Measurements from ENCODE around the gene DNAJC16. TPM values are rescaled to one million over a fixed set of nuclear protein-coding genes. Genes with fewer than 3 reads are reported as not detected.

The DNAJC16 gene
- total RNA-seq, 2 experiments from 2014 or later: 7.1 to 9.8 TPM

- H3K27me3 Mint-ChIP-seq (ENCODE audit: low read depth): no peaks in the 10 kb centered on the region
- peaks cover 67% of the 10 kb centered on the region for H3K4me1 Mint-ChIP-seq (ENCODE audit: low read depth)
- CTCF ChIA-PET: interaction anchor here (0.7 to 1.8 kb wide), 4 partner anchors 29 to 200 kb away, joined by 3 read pairs; no protein-coding TSS in a partner anchor
- DNase-seq: no peak
- H3K4me3 Mint-ChIP-seq: no peak overlapping the region
- peak overlapping the region; percentile 1 for H3K27ac Mint-ChIP-seq
- no peaks in the 10 kb centered on the region for H3K9me3 Mint-ChIP-seq
- H3K36me3 Mint-ChIP-seq (ENCODE audit: low read depth): peaks cover 8% of the 10 kb centered on the region
- intact Hi-C loops (cut with micrococcal nuclease): no loop called here
These were observed 96.2 kb downstream of the DNAJC16 start for GRCh38 chr1:15622712-15623373.

- peaks cover 8% of the 10 kb centered on the region for H3K36me3 Mint-ChIP-seq (ENCODE audit: low read depth)
- no peaks in the 10 kb centered on the region for H3K27me3 Mint-ChIP-seq (ENCODE audit: low read depth)
- H3K4me1 Mint-ChIP-seq (ENCODE audit: low read depth): peaks cover 65% of the 10 kb centered on the region
- H3K27ac Mint-ChIP-seq: no peak overlapping the region
- no peaks in the 10 kb centered on the region for H3K9me3 Mint-ChIP-seq
- DNase-seq: no peak
- no peak overlapping the region for H3K4me3 Mint-ChIP-seq
- CTCF ChIA-PET: interaction anchor here (0.7 kb wide), 2 partner anchors 46 to 199 kb away, joined by 3 read pairs; no protein-coding TSS in a partner anchor
- intact Hi-C loops (cut with micrococcal nuclease): no loop called here
These were observed 96.8 kb downstream of the DNAJC16 start for GRCh38 chr1:15623435-15623834.

- peaks cover 4% of the 10 kb centered on the region for H3K36me3 Mint-ChIP-seq (ENCODE audit: low read depth)
- H3K27ac Mint-ChIP-seq: no peak overlapping the region
- intact Hi-C loops (cut with micrococcal nuclease): no loop called here
- H3K27me3 Mint-ChIP-seq (ENCODE audit: low read depth): no peaks in the 10 kb centered on the region
- no peak overlapping the region for H3K4me3 Mint-ChIP-seq
- no peaks in the 10 kb centered on the region for H3K9me3 Mint-ChIP-seq
- H3K4me1 Mint-ChIP-seq (ENCODE audit: low read depth): peaks cover 58% of the 10 kb centered on the region
- DNase-seq: no peak
- CTCF ChIA-PET: no interaction called here
These were observed 97.6 kb downstream of the DNAJC16 start for GRCh38 chr1:15624133-15624714.

DNA sequence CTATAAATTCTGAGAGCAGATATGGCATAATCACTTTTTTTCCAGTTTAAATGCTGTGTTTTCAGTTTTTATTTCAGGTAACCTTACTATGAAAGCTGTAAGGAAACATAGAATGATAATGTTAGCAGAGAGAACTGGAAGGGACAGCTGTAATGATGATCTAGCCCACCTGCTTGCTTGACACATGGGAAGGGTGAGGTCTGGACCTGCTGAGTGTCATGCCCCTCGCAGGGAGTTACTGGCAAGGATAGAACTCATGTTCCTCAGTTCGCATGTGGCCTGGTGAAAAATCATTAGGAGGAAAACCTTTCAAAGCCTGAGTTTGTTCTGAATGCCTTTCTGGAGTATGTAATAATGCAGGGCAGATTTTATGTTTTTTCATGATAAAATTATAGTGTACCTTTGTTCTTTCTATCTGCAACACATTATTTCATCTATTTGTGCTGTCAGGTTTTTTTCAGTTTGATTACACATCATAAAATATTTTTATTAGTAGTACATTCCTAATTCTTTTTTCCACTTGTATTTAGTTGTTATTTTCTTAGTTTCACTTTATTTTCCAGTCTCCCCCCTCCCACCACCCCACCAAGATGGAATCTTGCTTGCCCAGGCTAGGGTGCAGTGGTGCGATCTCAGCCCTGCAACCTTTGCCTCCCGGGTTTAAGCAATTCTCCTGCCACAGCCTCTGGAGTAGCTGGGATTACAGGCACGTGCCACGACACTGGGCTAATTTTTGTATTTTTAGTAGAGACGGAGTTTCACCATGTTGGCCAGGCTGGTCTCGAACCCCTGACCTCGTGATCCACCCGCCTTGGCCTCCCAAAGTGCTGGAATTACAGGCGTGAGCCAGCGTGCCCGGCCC, 98.6 kb downstream of the DNAJC16 start:
- CTCF ChIA-PET: no interaction called here

More for the DNA sequence above, 98.6 kb downstream of the DNAJC16 start:
- H3K4me1 Mint-ChIP-seq (ENCODE audit: low read depth): peaks cover 49% of the 10 kb centered on the region
- no peaks in the 10 kb centered on the region for H3K27me3 Mint-ChIP-seq (ENCODE audit: low read depth)
- H3K36me3 Mint-ChIP-seq (ENCODE audit: low read depth): peaks cover 8% of the 10 kb centered on the region
- peak overlapping the region; percentile 33 for H3K27ac Mint-ChIP-seq
- intact Hi-C loops (cut with micrococcal nuclease): no loop called here
- no peaks in the 10 kb centered on the region for H3K9me3 Mint-ChIP-seq
- no peak for DNase-seq
- no peak overlapping the region for H3K4me3 Mint-ChIP-seq

Other genes with a start within 250 kb of the DNAJC16 start
- 10 to 100 TPM; 35.0 to 36.0 TPM for gene EFHD2, start 117.0 kb upstream of the DNAJC16 start, total RNA-seq
- gene CTRC, start 88.4 kb upstream of the DNAJC16 start, total RNA-seq: not detected
- gene CELA2A, start 70.1 kb upstream of the DNAJC16 start, total RNA-seq: not detected
- gene CELA2B, start 50.7 kb upstream of the DNAJC16 start, total RNA-seq: not detected
- 1 to 10 TPM; 6.3 to 6.5 TPM for gene CASP9, start 2.6 kb upstream of the DNAJC16 start, total RNA-seq
- gene AGMAT, start 58.2 kb downstream of the DNAJC16 start, total RNA-seq: 10 to 100 TPM; 15.9 to 16.2 TPM
- gene DDI2, start 90.6 kb downstream of the DNAJC16 start, total RNA-seq: 10 to 100 TPM; 19.6 to 20.7 TPM
- 10 to 100 TPM; 44.2 to 48.3 TPM for gene PLEKHM2, start 157.5 kb downstream of the DNAJC16 start, total RNA-seq
- under 1 TPM; 0.43 to 0.74 TPM for gene SLC25A34, start 209.4 kb downstream of the DNAJC16 start, total RNA-seq
- not detected for gene TMEM82, start 215.7 kb downstream of the DNAJC16 start, total RNA-seq
- not detected for gene FBLIM1, start 231.9 kb downstream of the DNAJC16 start, total RNA-seq